ENCODE results near the gene CNTNAP2.

The CNTNAP2 gene

GRCh38 chr7:147638566-147638965 is 1522.0 kb downstream of the CNTNAP2 start:
- Mint-ChIP-seq H3K9me3 (peaks cover 19% of the 10 kb centered on the region), H3K4me3 (no peak overlapping the region), H3K36me3 (no peaks in the 10 kb centered on the region), H3K4me1 (no peaks in the 10 kb centered on the region), H3K27ac (no peak overlapping the region), H3K27me3 (no peaks in the 10 kb centered on the region)
- CTCF ChIA-PET = no interaction called here
- DNase-seq = no peak

GRCh38 chr7:147639037-147639436 is 1522.4 kb downstream of the CNTNAP2 start:
- Mint-ChIP-seq H3K27me3 (no peaks in the 10 kb centered on the region), H3K36me3 (no peaks in the 10 kb centered on the region), H3K4me1 (no peaks in the 10 kb centered on the region), H3K4me3 (no peak overlapping the region), H3K9me3 (peaks cover 15% of the 10 kb centered on the region), H3K27ac (no peak overlapping the region)
- DNase-seq = no peak
- CTCF ChIA-PET = no interaction called here

- Mint-ChIP-seq H3K36me3 (no peaks in the 10 kb centered on the region), H3K27me3 (no peaks in the 10 kb centered on the region), H3K9me3 (peaks cover 14% of the 10 kb centered on the region), H3K4me3 (no peak overlapping the region), H3K27ac (no peak overlapping the region), H3K4me1 (no peaks in the 10 kb centered on the region)
- no peak for DNase-seq
- CTCF ChIA-PET = no interaction called here
Measured at GRCh38 chr7:147639751-147640150, 1523.2 kb downstream of the CNTNAP2 start.

GRCh38 chr7:147640821-147641220 is 1524.2 kb downstream of the CNTNAP2 start:
- Mint-ChIP-seq H3K36me3 (no peaks in the 10 kb centered on the region), H3K27me3 (no peaks in the 10 kb centered on the region), H3K4me3 (no peak overlapping the region), H3K9me3 (peaks cover 16% of the 10 kb centered on the region), H3K27ac (no peak overlapping the region), H3K4me1 (no peaks in the 10 kb centered on the region)
- CTCF ChIA-PET = no interaction called here
- DNase-seq = no peak

- DNase-seq = no peak
- H3K4me1 Mint-ChIP-seq = no peaks in the 10 kb centered on the region
- H3K27ac Mint-ChIP-seq = no peak overlapping the region
- CTCF ChIA-PET = no interaction called here
- H3K9me3 Mint-ChIP-seq = peaks cover 8% of the 10 kb centered on the region
- no peak overlapping the region for H3K4me3 Mint-ChIP-seq
- H3K27me3 Mint-ChIP-seq = no peaks in the 10 kb centered on the region
- H3K36me3 Mint-ChIP-seq = no peaks in the 10 kb centered on the region
Measured at GRCh38 chr7:147646568-147646967, 1530.0 kb downstream of the CNTNAP2 start.

GRCh38 chr7:147650991-147651390 is 1534.4 kb downstream of the CNTNAP2 start:
- no peaks in the 10 kb centered on the region for H3K9me3 Mint-ChIP-seq
- no peaks in the 10 kb centered on the region for H3K27me3 Mint-ChIP-seq
- H3K4me1 Mint-ChIP-seq = no peaks in the 10 kb centered on the region
- H3K36me3 Mint-ChIP-seq = no peaks in the 10 kb centered on the region
- H3K27ac Mint-ChIP-seq = no peak overlapping the region
- CTCF ChIA-PET = no interaction called here
- DNase-seq = no peak
- H3K4me3 Mint-ChIP-seq = no peak overlapping the region

- no peak overlapping the region for H3K4me3 Mint-ChIP-seq
- H3K27me3 Mint-ChIP-seq = no peaks in the 10 kb centered on the region
- CTCF ChIA-PET = no interaction called here
- DNase-seq = no peak
- no peak overlapping the region for H3K27ac Mint-ChIP-seq
- no peaks in the 10 kb centered on the region for H3K36me3 Mint-ChIP-seq
- H3K9me3 Mint-ChIP-seq = no peaks in the 10 kb centered on the region
- no peaks in the 10 kb centered on the region for H3K4me1 Mint-ChIP-seq
Measured at GRCh38 chr7:147651601-147652000, 1535.0 kb downstream of the CNTNAP2 start.

- no peak for DNase-seq
- CTCF ChIA-PET = no interaction called here
- H3K4me1 Mint-ChIP-seq = no peaks in the 10 kb centered on the region
- no peak overlapping the region for H3K4me3 Mint-ChIP-seq
- H3K9me3 Mint-ChIP-seq = peaks cover 4% of the 10 kb centered on the region
- H3K27ac Mint-ChIP-seq = no peak overlapping the region
- no peaks in the 10 kb centered on the region for H3K27me3 Mint-ChIP-seq
- H3K36me3 Mint-ChIP-seq = no peaks in the 10 kb centered on the region
Measured at GRCh38 chr7:147653456-147653855, 1536.9 kb downstream of the CNTNAP2 start.

GRCh38 chr7:147658392-147658967 is 1541.9 kb downstream of the CNTNAP2 start:
- Mint-ChIP-seq H3K27me3 (no peaks in the 10 kb centered on the region), H3K9me3 (peaks cover 10% of the 10 kb centered on the region), H3K27ac (no peak overlapping the region), H3K4me1 (no peaks in the 10 kb centered on the region), H3K36me3 (no peaks in the 10 kb centered on the region), H3K4me3 (no peak overlapping the region)
- CTCF ChIA-PET = no interaction called here
- DNase-seq = no peak

GRCh38 chr7:147659036-147659995 is 1542.7 kb downstream of the CNTNAP2 start:
- Mint-ChIP-seq H3K27me3 (no peaks in the 10 kb centered on the region), H3K9me3 (peaks cover 10% of the 10 kb centered on the region), H3K27ac (no peak overlapping the region), H3K4me3 (no peak overlapping the region), H3K4me1 (no peaks in the 10 kb centered on the region), H3K36me3 (no peaks in the 10 kb centered on the region)
- CTCF ChIA-PET = no interaction called here
- DNase-seq = no peak

GRCh38 chr7:147664541-147664940 is 1547.9 kb downstream of the CNTNAP2 start:
- H3K4me3 Mint-ChIP-seq = no peak overlapping the region
- DNase-seq = no peak
- no peaks in the 10 kb centered on the region for H3K4me1 Mint-ChIP-seq
- no peaks in the 10 kb centered on the region for H3K27me3 Mint-ChIP-seq
- H3K9me3 Mint-ChIP-seq = peaks cover 10% of the 10 kb centered on the region
- CTCF ChIA-PET = no interaction called here
- H3K27ac Mint-ChIP-seq = no peak overlapping the region
- H3K36me3 Mint-ChIP-seq = no peaks in the 10 kb centered on the region

- no peaks in the 10 kb centered on the region for H3K4me1 Mint-ChIP-seq
- CTCF ChIA-PET = no interaction called here
- DNase-seq = no peak
- H3K4me3 Mint-ChIP-seq = no peak overlapping the region
- H3K27me3 Mint-ChIP-seq = no peaks in the 10 kb centered on the region
- H3K36me3 Mint-ChIP-seq = no peaks in the 10 kb centered on the region
- H3K27ac Mint-ChIP-seq = no peak overlapping the region
- peaks cover 4% of the 10 kb centered on the region for H3K9me3 Mint-ChIP-seq
Measured at GRCh38 chr7:147670759-147671158, 1554.2 kb downstream of the CNTNAP2 start.

GRCh38 chr7:147674705-147675104 is 1558.1 kb downstream of the CNTNAP2 start:
- Mint-ChIP-seq H3K27me3 (no peaks in the 10 kb centered on the region), H3K36me3 (no peaks in the 10 kb centered on the region), H3K4me3 (no peak overlapping the region), H3K4me1 (no peaks in the 10 kb centered on the region), H3K27ac (no peak overlapping the region), H3K9me3 (peaks cover under 1% of the 10 kb centered on the region)
- CTCF ChIA-PET = interaction anchor here (0.6 kb wide), 1 partner anchor 51 kb away, joined by 3 read pairs; no protein-coding TSS in a partner anchor
- no peak for DNase-seq

GRCh38 chr7:147678943-147679342 is 1562.3 kb downstream of the CNTNAP2 start:
- no peaks in the 10 kb centered on the region for H3K36me3 Mint-ChIP-seq
- no peak for DNase-seq
- no peaks in the 10 kb centered on the region for H3K27me3 Mint-ChIP-seq
- H3K4me1 Mint-ChIP-seq = no peaks in the 10 kb centered on the region
- H3K9me3 Mint-ChIP-seq = no peaks in the 10 kb centered on the region
- H3K27ac Mint-ChIP-seq = no peak overlapping the region
- CTCF ChIA-PET = no interaction called here
- no peak overlapping the region for H3K4me3 Mint-ChIP-seq

- H3K36me3 Mint-ChIP-seq = no peaks in the 10 kb centered on the region
- H3K4me3 Mint-ChIP-seq = no peak overlapping the region
- no peak for DNase-seq
- H3K27ac Mint-ChIP-seq = no peak overlapping the region
- H3K9me3 Mint-ChIP-seq = no peaks in the 10 kb centered on the region
- CTCF ChIA-PET = no interaction called here
- no peaks in the 10 kb centered on the region for H3K27me3 Mint-ChIP-seq
- no peaks in the 10 kb centered on the region for H3K4me1 Mint-ChIP-seq
Measured at GRCh38 chr7:147681530-147681929, 1564.9 kb downstream of the CNTNAP2 start.
